H54 (cell line): ENCODE data around the gene RFC5.

Experiments used
- DNase-seq: peaks from one replicate; pipeline ENCODE4 v3.0.0; 2011; ENCODE audit warnings: low spot score, mixed read lengths; ENCODE audit not compliant: insufficient read length
- FAIRE-seq: peaks from 3 replicates; lab custom pipeline; 2011; peaks lifted over from hg19 to GRCh38; lab: Jason Lieb, UNC
- POLR2A ChIP-seq: IDR thresholded peaks from 2 replicates; pipeline ENCODE4 v1.6.1; 2011; ENCODE audit warnings: low read depth, mild to moderate bottlenecking, low read length

RFC5 gene

GRCh38 chr12:118052324-118053070, 36.0 kb downstream of the RFC5 start:
- TF ChIP-seq POLR2A: no peak
- FAIRE-seq: peak; percentile 99
- peak; percentile 84 for DNase-seq

GRCh38 chr12:118053071-118053985, 36.8 kb downstream of the RFC5 start:
- DNase-seq (no peak), FAIRE-seq (no peak)
- TF ChIP-seq POLR2A: no peak

DNA sequence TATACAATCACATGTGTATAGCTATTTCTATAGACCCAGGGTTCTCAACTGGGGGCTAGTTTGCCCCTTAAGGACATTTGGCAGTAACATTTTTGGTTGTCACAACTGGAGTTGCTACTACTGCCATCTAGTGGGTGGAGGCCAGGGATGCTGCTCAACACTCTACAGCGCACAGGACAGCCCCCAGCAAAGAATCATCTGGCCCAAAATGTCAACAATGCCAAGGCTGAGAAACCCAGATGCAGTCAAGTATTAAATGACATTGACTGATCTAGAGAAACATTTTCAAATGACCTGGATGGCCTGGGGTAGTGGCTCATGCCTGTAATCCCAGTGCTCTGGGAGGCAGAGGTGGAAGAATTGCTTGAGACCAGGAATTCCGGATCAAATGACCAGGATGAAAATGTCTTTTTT, 38.6 kb downstream of the RFC5 start:
- no peak for TF ChIP-seq POLR2A
- FAIRE-seq: no peak
- no peak for DNase-seq

- FAIRE-seq (no peak), DNase-seq (no peak)
- no peak for TF ChIP-seq POLR2A
These were observed 39.6 kb downstream of the RFC5 start for GRCh38 chr12:118055865-118056773.

DNA sequence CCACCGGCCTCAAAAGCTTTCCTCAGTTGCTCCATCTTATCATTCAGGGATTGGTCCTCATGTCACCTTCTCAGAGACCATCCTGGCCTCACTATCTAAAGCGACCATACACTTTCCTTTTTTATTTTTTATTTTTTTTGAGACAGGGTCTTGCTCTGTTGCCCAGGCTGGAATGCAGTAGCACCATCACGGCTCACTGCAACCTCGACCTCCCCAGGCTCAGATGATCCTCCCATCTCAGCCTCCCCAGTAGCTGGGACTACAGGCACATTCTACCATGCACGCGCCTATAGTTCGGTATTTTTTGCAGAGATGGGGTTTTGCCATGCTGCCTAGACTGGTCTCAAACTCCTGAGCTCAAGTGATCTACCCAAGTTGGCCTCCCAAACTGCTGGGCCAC, 41.7 kb downstream of the RFC5 start:
- no peak for FAIRE-seq
- no peak for DNase-seq
- no peak for TF ChIP-seq POLR2A

GRCh38 chr12:118058881-118059280, 42.4 kb downstream of the RFC5 start:
- TF ChIP-seq POLR2A: no peak
- no peak for FAIRE-seq
- DNase-seq: no peak

GRCh38 chr12:118059341-118060191, 43.1 kb downstream of the RFC5 start:
- FAIRE-seq (no peak), DNase-seq (no peak)
- no peak for TF ChIP-seq POLR2A

- FAIRE-seq (no peak), DNase-seq (peak; percentile 45)
- TF ChIP-seq POLR2A: no peak
These were observed 44.0 kb downstream of the RFC5 start for GRCh38 chr12:118060301-118061010.

GRCh38 chr12:118061011-118061872, 44.7 kb downstream of the RFC5 start, which contains the start of gene WSB2:
Gene WSB2, minus strand, starts transcription at chr12:118061179. Its CDS starts 131 bp downstream, at chr12:118061048.
- peak; percentile 32; the same call in 1 of the 2 replicates for TF ChIP-seq POLR2A
- FAIRE-seq (no peak), DNase-seq (peak; percentile 35)

DNA sequence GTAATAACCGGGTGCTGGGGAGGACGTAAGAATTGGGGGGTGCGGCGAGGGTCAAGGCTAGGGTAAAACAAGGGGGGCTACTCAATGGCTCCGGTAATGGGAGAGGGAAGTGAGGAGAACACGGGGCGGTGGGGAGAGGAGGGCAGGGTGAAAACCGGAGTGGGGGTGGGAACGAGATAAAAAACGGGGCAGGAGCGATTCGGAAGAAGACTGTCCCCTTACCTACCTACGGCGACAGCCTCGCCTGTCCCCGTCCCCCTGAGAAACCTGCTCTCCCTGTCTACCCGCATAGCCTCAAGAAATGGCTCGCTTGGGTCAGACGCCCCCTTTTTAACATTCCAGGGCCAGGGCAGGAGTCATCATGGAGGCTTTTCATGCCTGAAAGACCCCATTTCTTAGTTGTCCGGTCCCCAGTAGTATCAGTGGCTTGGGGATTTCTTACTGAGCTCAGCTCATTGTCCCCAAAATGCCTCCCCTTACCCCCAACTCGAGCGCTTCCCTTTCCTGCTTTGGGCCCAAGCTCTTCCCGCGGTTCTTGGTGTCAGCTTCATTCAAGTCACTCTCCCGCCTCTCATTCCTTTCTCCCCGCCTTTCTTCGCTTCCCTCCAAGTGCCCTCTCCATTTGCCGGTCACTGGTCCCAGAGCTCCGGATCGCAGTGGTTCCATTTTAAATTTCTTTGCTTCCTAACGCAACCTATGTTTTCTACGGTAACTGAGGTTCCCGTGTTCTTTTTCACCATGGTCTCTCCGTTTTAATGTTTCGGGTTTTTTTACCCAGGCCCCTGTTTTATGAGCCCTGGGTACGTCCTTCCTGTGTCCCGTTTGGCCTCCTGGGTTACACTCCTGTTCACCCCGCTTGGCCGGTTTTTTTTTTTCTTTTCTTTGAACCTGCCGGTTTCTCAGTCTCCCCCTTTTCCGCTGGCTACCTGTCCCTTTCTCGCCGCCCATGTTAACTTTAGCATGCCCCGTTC, 45.7 kb downstream of the RFC5 start:
- TF ChIP-seq POLR2A: 0 out of 2 replicates have a peak, but pooled peaks have one; percentile 29
- no peak for FAIRE-seq
- DNase-seq: peak; percentile 90
